Kidney tubule cell (primary cell): Measurements from ENCODE around the gene NUBP2.
"Not testable (repeated sequence)": the region's sequence is repeated elsewhere in the genome, so short reads cannot be mapped to it uniquely, and the experiment has no call there.

ENCODE experiments used
- DNase-seq: peaks from one replicate; pipeline ENCODE4 v3.0.0-alpha.2; 2018; ENCODE audit warnings: low spot score

NUBP2 gene

GRCh38 chr16:1786242-1787055, 3.7 kb downstream of the NUBP2 start:
- DNase-seq: no peak

- no peak for DNase-seq
Observed at GRCh38 chr16:1787056-1787321, 4.2 kb downstream of the NUBP2 start.

GRCh38 chr16:1787322-1788094, 4.7 kb downstream of the NUBP2 start:
- no peak for DNase-seq

- no peak for DNase-seq
Observed at GRCh38 chr16:1788095-1788707, 5.4 kb downstream of the NUBP2 start.

- DNase-seq: no peak
Observed at GRCh38 chr16:1788708-1789100, 5.9 kb downstream of the NUBP2 start.

GRCh38 chr16:1789643-1790045, 6.9 kb downstream of the NUBP2 start:
- no peak for DNase-seq

GRCh38 chr16:1790261-1790610, 7.5 kb downstream of the NUBP2 start:
- DNase-seq: no peak

GRCh38 chr16:1790611-1791255, 8.0 kb downstream of the NUBP2 start:
- no peak for DNase-seq

- no peak for DNase-seq
Observed at GRCh38 chr16:1791256-1791942, 8.6 kb downstream of the NUBP2 start.

- no peak for DNase-seq
Observed at GRCh38 chr16:1791943-1792812, 9.4 kb downstream of the NUBP2 start.

GRCh38 chr16:1792836-1793577, 10.2 kb downstream of the NUBP2 start:
- no peak for DNase-seq

- no peak for DNase-seq
Observed at GRCh38 chr16:1793578-1794220, 10.9 kb downstream of the NUBP2 start, which contains the start of gene IGFALS. TSS of gene IGFALS (minus strand) at chr16:1793705. CDS start at chr16:1793652, 53 bp downstream.

- no peak for DNase-seq
Observed at GRCh38 chr16:1794221-1794871, 11.6 kb downstream of the NUBP2 start.

- DNase-seq: no peak
Observed at GRCh38 chr16:1794908-1795666, 12.3 kb downstream of the NUBP2 start.

GRCh38 chr16:1799263-1799662, 16.5 kb downstream of the NUBP2 start:
- not testable (repeated sequence) for DNase-seq

- DNase-seq: no peak
Observed at GRCh38 chr16:1800701-1801100, 17.9 kb downstream of the NUBP2 start.

- DNase-seq: no peak
Observed at GRCh38 chr16:1807626-1808025, 24.9 kb downstream of the NUBP2 start.

GRCh38 chr16:1808691-1809090, 25.9 kb downstream of the NUBP2 start:
- no peak for DNase-seq
